HFFc6 (cell line): ENCODE data around the gene TNKS1BP1. TPM values are rescaled to one million over a fixed set of nuclear protein-coding genes. Genes with fewer than 3 reads are reported as not detected.

Experiments used
- DNase-seq: peaks from one replicate; pipeline ENCODE4 v3.0.0-alpha.2; 2018
- H3K27ac Mint-ChIP-seq: 2 replicates; pipeline ENCODE4 v1.8.0; 2020; ENCODE audit warnings: mild to moderate bottlenecking, mixed read lengths
- H3K27me3 Mint-ChIP-seq: 2 replicates; pipeline ENCODE4 v1.8.0; 2021; ENCODE audit warnings: mild to moderate bottlenecking, moderate library complexity, mixed read lengths; ENCODE audit not compliant: insufficient read depth
- H3K36me3 Mint-ChIP-seq: 2 replicates; pipeline ENCODE4 v1.8.0; 2021; ENCODE audit warnings: low read depth, mixed read lengths
- H3K4me1 Mint-ChIP-seq: 2 replicates; pipeline ENCODE4 v1.8.0; 2020; ENCODE audit warnings: low read depth, mixed read lengths
- H3K4me3 Mint-ChIP-seq: 2 replicates; pipeline ENCODE4 v1.8.0; 2020; ENCODE audit warnings: mild to moderate bottlenecking, moderate library complexity, mixed read lengths
- H3K9me3 Mint-ChIP-seq: 2 replicates; pipeline ENCODE4 v1.8.0; 2020; ENCODE audit warnings: mild to moderate bottlenecking, mixed read lengths
- total RNA-seq, 6 experiments: library from RNA; stranded (reverse); fragmentation: NEBNext Ultra II Directional; extraction: Animal tissue kit (Norgen Biotek cat#: 25700); gene quantifications; 2 replicates in 1 of 6; 3 replicates in 5 of 6; pipeline ENCODE4 v1.2.3, GENCODE V29; 2021
- TF ChIP-seq, protein P1 (sequence below): fragments of 200-600 bp; sonication (generic); IDR thresholded peaks from 2 replicates; pipeline ENCODE4 v1.5.0; 2021; ENCODE audit warnings: antibody characterized with exemption, mild to moderate bottlenecking

Gene TNKS1BP1
- total RNA-seq, 6 experiments from 2014 or later, result 118 to 134 (median 123) TPM

- DNase-seq, result no peak
- Mint-ChIP-seq H3K27ac (no peak overlapping the region), H3K27me3 (peaks cover 43% of the 10 kb centered on the region), H3K4me3 (no peak overlapping the region), H3K9me3 (no peaks in the 10 kb centered on the region), H3K4me1 (peaks cover 16% of the 10 kb centered on the region), H3K36me3 (no peaks in the 10 kb centered on the region)
- TF ChIP-seq, protein P1, sequence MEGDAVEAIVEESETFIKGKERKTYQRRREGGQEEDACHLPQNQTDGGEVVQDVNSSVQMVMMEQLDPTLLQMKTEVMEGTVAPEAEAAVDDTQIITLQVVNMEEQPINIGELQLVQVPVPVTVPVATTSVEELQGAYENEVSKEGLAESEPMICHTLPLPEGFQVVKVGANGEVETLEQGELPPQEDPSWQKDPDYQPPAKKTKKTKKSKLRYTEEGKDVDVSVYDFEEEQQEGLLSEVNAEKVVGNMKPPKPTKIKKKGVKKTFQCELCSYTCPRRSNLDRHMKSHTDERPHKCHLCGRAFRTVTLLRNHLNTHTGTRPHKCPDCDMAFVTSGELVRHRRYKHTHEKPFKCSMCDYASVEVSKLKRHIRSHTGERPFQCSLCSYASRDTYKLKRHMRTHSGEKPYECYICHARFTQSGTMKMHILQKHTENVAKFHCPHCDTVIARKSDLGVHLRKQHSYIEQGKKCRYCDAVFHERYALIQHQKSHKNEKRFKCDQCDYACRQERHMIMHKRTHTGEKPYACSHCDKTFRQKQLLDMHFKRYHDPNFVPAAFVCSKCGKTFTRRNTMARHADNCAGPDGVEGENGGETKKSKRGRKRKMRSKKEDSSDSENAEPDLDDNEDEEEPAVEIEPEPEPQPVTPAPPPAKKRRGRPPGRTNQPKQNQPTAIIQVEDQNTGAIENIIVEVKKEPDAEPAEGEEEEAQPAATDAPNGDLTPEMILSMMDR, result no peak
Measured at GRCh38 chr11:57360991-57361390, 36.2 kb upstream of the TNKS1BP1 start.

DNA sequence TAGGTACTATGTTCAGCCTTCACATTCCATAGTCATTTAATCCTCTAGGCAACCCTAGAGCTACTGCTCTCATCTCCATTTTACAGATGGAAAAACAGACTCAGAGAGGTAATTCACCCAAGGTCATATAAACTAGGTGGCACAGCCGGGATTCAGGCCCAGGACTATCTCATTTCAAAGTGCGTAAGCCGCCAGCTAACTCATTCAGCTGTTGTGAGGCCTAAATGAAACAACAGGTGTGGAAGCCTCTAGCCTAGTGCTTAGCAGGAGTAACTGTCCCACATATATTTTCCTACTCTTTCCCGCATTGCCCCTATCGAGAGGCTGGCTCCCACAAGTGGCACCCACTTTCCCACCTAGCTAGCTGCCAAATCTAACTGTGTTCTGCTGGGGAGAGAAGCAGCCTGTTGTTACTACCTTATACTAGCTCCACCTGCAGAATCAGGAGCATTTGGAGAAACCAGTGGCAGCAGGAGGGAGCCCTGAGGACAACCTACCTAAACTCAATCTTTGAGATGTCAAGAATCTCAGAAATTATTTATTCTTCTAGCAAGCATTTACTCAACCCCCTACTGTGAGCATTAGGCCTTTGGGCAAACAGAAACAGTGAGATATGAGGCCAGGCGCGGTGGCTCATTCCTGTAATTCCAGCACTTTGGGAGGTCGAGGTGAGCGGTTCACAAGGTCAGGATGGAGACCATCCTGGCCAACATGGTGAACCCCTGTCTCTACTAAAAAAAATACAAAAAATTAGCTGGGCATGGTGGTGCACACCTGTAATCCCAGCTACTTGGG, 35.3 kb upstream of the TNKS1BP1 start:
- Mint-ChIP-seq H3K9me3 (no peaks in the 10 kb centered on the region), H3K4me1 (peaks cover 16% of the 10 kb centered on the region), H3K4me3 (no peak overlapping the region), H3K27me3 (peaks cover 39% of the 10 kb centered on the region), H3K27ac (no peak overlapping the region), H3K36me3 (no peaks in the 10 kb centered on the region)
- TF ChIP-seq, protein P1, result no peak
- DNase-seq, result no peak

GRCh38 chr11:57359396-57359795, 34.6 kb upstream of the TNKS1BP1 start:
- no peaks in the 10 kb centered on the region for H3K9me3 Mint-ChIP-seq
- H3K27ac Mint-ChIP-seq, result no peak overlapping the region
- DNase-seq, result no peak
- peaks cover 40% of the 10 kb centered on the region for H3K27me3 Mint-ChIP-seq
- TF ChIP-seq, protein P1, result no peak
- H3K36me3 Mint-ChIP-seq, result no peaks in the 10 kb centered on the region
- H3K4me3 Mint-ChIP-seq, result no peak overlapping the region
- peaks cover 16% of the 10 kb centered on the region for H3K4me1 Mint-ChIP-seq

- Mint-ChIP-seq H3K9me3 (no peaks in the 10 kb centered on the region), H3K27me3 (peaks cover 42% of the 10 kb centered on the region), H3K4me1 (peaks cover 16% of the 10 kb centered on the region), H3K4me3 (no peak overlapping the region), H3K36me3 (no peaks in the 10 kb centered on the region), H3K27ac (no peak overlapping the region)
- DNase-seq, result no peak
- TF ChIP-seq, protein P1, result no peak
Measured at GRCh38 chr11:57358991-57359390, 34.2 kb upstream of the TNKS1BP1 start.

GRCh38 chr11:57358543-57358961, 33.8 kb upstream of the TNKS1BP1 start:
- no peak overlapping the region for H3K4me3 Mint-ChIP-seq
- H3K36me3 Mint-ChIP-seq, result no peaks in the 10 kb centered on the region
- peaks cover 39% of the 10 kb centered on the region for H3K27me3 Mint-ChIP-seq
- TF ChIP-seq, protein P1, result no peak
- H3K4me1 Mint-ChIP-seq, result peaks cover 16% of the 10 kb centered on the region
- H3K9me3 Mint-ChIP-seq, result no peaks in the 10 kb centered on the region
- DNase-seq, result peak; percentile 10
- no peak overlapping the region for H3K27ac Mint-ChIP-seq
